ENCODE measurements around the gene CPB1.

CPB1 gene

DNA sequence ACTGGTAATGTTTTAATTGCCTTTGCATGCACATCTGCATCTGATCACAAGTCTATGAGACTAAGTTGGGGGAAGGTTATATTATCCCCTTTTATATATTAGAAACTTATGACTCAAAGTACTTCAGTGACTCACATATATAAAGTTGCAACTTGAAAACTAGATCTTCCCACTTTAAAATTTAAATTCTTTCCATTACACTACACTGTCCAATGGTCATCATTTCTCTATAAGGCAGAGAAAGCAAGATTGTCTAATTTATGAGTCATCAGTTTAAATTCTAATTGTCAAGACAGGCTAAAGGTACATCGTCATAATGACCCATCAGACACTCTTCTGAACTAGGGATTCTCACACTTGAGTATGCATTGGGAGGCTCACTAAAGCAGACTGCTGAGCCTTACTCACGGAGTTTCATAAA lies 75.4 kb downstream of the CPB1 start:
- TF ChIP-seq, protein P1, sequence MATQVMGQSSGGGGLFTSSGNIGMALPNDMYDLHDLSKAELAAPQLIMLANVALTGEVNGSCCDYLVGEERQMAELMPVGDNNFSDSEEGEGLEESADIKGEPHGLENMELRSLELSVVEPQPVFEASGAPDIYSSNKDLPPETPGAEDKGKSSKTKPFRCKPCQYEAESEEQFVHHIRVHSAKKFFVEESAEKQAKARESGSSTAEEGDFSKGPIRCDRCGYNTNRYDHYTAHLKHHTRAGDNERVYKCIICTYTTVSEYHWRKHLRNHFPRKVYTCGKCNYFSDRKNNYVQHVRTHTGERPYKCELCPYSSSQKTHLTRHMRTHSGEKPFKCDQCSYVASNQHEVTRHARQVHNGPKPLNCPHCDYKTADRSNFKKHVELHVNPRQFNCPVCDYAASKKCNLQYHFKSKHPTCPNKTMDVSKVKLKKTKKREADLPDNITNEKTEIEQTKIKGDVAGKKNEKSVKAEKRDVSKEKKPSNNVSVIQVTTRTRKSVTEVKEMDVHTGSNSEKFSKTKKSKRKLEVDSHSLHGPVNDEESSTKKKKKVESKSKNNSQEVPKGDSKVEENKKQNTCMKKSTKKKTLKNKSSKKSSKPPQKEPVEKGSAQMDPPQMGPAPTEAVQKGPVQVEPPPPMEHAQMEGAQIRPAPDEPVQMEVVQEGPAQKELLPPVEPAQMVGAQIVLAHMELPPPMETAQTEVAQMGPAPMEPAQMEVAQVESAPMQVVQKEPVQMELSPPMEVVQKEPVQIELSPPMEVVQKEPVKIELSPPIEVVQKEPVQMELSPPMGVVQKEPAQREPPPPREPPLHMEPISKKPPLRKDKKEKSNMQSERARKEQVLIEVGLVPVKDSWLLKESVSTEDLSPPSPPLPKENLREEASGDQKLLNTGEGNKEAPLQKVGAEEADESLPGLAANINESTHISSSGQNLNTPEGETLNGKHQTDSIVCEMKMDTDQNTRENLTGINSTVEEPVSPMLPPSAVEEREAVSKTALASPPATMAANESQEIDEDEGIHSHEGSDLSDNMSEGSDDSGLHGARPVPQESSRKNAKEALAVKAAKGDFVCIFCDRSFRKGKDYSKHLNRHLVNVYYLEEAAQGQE (IDR thresholded peaks at IDR 0.05; ENCODE audit: insufficient read depth in 1 of 2, low read depth in 2 of 2, low read length in 2 of 2) = no peak
- TF ChIP-seq TAF1 (IDR thresholded peaks at IDR 0.05; ENCODE audit: borderline replicate concordance, insufficient read depth, low read length) (no peak), POLR2AphosphoS5 (IDR thresholded peaks at IDR 0.05; ENCODE audit: low read depth, low read length) (no peak), SIN3A (IDR thresholded peaks at IDR 0.05; ENCODE audit: borderline replicate concordance, insufficient read depth, low read length) (no peak), FOXP2 (optimal IDR thresholded peaks at IDR 0.05; ENCODE audit: borderline replicate concordance, extremely low read depth, extremely low read length, insufficient read depth) (no peak)

DNA sequence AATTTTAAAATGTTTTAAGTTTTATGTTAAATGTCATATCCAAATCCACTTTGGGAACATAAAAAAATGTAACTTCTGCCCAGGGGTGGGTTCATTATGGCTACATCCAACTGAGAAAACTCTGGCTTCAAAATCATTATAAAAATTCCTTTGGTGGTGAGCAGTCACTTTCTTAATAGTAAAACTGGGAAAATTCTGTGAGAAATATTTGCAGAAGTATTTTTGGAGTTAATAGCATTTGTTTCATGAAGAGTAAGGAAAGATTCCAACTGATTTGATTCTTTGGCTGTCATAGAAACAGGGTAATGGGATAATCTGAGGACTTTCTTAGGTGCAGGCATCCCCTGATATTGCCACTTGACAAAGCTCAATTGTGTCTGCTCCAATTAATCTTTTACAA lies 76.3 kb downstream of the CPB1 start:
- TF ChIP-seq, protein P1 (IDR thresholded peaks at IDR 0.05; ENCODE audit: insufficient read depth in 1 of 2, low read depth in 2 of 2, low read length in 2 of 2) = no peak
- TF ChIP-seq TAF1 (IDR thresholded peaks at IDR 0.05; ENCODE audit: borderline replicate concordance, insufficient read depth, low read length) (no peak), POLR2AphosphoS5 (IDR thresholded peaks at IDR 0.05; ENCODE audit: low read depth, low read length) (no peak), SIN3A (IDR thresholded peaks at IDR 0.05; ENCODE audit: borderline replicate concordance, insufficient read depth, low read length) (no peak), FOXP2 (optimal IDR thresholded peaks at IDR 0.05; ENCODE audit: borderline replicate concordance, extremely low read depth, extremely low read length, insufficient read depth) (no peak)

DNA sequence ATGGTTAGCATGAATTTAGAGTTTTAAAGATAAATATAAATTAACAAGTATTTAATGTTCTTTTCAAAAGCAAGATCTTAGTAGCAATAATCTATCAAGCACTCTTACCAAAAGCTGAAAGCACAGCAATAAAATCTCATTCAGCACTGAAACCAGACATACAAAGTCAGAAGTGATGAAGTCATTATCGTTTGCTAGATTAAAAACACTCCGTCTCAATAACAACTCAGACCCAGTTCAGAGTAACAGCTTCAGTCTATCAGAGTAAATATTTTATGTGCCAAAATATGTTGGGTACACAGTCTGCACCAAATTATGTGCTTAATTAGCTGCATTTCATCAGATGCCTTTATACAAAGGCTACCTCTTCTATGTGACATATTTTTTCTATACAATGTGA lies 79.1 kb downstream of the CPB1 start:
- no peak for TF ChIP-seq TAF1 (IDR thresholded peaks at IDR 0.05; ENCODE audit: borderline replicate concordance, insufficient read depth, low read length)
- TF ChIP-seq SIN3A (IDR thresholded peaks at IDR 0.05; ENCODE audit: borderline replicate concordance, insufficient read depth, low read length) = no peak
- TF ChIP-seq, protein P1 (IDR thresholded peaks at IDR 0.05; ENCODE audit: insufficient read depth in 1 of 2, low read depth in 2 of 2, low read length in 2 of 2) = no peak
- TF ChIP-seq POLR2AphosphoS5 (IDR thresholded peaks at IDR 0.05; ENCODE audit: low read depth, low read length) = no peak
- TF ChIP-seq FOXP2 (optimal IDR thresholded peaks at IDR 0.05; ENCODE audit: borderline replicate concordance, extremely low read depth, extremely low read length, insufficient read depth) = no peak

All from PFSK-1 (cell line).